Stimulated activated CD8-positive, alpha-beta memory T cell treated with anti-CD3 and anti-CD28 coated beads, Interleukin-12 subunit alpha, Interleukin-12 subunit beta, amount 100 ng/mL, for 4 hours (primary cell): ENCODE measurements around the gene TMEM144.

ENCODE experiments used
- DNase-seq: peaks from one replicate; pipeline ENCODE4 v3.0.0-alpha.2; 2020; ENCODE audit warnings: low read depth

Gene TMEM144

DNA sequence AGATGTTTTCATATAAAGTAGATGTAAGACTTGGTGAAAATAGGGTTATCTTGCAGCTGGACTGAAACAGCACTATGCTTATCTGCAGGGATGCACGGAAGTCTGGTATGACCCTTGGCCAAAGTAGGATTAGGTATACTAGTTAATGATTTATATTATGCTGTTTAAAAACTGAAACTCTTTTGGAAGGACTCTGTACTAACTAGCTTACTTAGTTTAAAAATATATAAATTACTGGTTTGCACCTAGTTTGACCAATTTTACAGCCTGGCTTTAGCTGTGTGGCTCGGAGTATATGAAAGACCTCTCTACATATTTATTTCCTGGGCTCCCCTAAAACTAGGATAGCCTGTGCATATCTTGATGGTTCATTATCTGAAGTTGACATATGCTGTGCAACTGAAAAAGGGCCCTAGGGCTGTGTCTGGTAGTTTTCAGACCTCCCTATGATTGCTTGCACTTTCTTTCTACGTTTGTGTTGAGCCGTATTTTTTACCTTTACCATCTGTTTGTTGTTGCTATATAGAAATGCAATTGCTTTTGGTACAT, 89.2 kb downstream of the TMEM144 start:
- no peak for DNase-seq

DNA sequence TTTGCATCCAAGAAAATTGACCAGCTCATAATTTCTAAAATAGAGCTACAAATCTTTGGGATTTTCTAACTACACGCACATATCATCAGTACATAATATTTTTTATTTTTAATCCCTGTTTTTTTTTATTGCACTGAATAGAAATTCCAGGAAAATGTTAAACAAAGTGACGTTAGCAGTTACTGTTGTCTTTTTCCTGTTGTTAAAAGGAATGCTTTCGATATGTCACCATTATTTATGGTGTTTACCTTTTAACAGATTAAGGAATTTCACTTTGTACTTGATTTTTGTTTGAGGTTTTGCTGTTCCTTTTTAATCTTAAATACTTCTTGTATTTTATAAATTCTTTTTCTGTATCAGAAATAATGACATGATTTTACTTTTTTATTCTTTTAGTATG, 89.7 kb downstream of the TMEM144 start:
- DNase-seq: no peak

DNA sequence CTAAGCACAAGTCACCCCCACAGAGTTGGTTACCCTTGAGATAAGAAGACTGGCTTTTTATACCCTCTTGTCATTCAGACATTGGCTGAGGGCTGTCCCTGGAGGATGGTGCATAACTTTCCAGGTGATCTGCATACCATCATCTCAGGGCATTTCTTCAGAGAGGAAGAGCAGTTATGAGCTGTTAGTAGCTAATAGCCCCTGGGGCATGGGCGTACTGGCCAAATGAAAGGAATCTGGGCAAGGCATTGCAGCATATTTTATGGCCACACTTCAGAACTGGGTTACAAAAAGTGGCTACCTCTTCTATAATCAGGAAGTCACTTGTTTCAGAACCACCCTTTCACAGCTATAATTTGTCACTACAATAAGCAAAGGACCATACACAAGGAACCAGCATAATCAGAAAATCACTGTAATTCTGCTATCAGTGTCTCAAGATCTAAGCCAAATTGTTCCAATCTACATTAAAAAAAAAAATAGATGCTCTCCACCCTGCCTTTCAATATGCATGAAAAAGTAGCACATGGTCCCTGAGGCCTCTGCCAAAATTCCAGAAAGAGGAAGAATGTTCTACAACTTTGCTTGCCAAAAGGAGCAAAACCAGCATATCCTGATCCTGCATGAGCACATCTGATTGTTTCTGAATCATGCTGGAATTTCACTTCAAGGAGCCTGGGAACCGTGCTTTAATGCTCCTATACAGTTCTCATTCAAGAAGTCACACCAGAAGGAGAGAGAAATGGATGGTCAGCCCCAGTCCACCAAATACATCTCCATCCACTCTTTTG, 92.0 kb downstream of the TMEM144 start:
- DNase-seq: no peak

DNA sequence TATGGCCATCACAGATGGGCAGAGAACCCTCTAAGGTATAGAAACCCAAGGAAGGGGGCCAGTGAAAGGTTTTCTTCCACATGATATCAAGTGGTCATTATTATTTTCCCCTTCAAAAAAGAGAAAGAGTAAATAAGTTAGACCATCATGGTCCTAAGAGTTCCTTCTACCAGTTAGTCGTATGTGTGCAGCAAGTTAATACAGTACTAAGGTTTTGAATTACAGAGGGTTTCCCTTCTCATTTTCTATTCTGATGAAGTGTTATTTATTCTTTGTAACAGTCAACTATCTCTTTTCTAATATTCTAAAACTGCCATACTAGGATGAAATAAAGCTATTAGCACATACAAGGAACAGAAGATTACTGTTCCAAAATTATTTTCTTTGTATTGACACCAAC, 94.4 kb downstream of the TMEM144 start:
- DNase-seq: no peak
